ENCODE measurements around the gene FBN3.

DNA sequence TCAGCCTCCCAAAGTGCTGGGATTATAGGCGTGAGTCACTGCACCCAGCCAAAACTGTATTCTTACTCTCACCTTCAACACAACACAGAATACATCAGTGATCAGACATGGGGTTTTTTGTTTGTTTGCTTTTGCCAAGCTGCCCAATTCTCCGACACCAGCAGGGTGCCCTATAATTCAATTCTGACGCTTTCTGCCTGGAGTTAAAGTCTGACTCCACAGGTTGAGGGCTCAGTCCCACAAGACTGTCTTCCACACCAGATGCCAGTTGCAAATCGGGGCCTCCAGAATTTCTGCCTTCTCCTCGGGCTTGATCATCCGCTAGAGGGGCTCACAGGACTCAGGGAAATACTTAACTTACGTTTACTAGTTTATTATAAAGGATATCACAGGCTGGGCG lies 22.1 kb downstream of the FBN3 start:
- no peak for TF ChIP-seq CTCF (IDR thresholded peaks at IDR 0.05)
- no peak for TF ChIP-seq POLR2A (IDR thresholded peaks at IDR 0.05)

Measured in lower leg skin (tissue), 3 donors.